Measurements from ENCODE around the gene FLAD1. TPM values are rescaled to one million over a fixed set of nuclear protein-coding genes. Genes with fewer than 3 reads are reported as not detected.

FLAD1 gene
- total RNA-seq, 4 donors from 2014 or later, result 26.6 to 36.8 (median 31.7) TPM

DNA sequence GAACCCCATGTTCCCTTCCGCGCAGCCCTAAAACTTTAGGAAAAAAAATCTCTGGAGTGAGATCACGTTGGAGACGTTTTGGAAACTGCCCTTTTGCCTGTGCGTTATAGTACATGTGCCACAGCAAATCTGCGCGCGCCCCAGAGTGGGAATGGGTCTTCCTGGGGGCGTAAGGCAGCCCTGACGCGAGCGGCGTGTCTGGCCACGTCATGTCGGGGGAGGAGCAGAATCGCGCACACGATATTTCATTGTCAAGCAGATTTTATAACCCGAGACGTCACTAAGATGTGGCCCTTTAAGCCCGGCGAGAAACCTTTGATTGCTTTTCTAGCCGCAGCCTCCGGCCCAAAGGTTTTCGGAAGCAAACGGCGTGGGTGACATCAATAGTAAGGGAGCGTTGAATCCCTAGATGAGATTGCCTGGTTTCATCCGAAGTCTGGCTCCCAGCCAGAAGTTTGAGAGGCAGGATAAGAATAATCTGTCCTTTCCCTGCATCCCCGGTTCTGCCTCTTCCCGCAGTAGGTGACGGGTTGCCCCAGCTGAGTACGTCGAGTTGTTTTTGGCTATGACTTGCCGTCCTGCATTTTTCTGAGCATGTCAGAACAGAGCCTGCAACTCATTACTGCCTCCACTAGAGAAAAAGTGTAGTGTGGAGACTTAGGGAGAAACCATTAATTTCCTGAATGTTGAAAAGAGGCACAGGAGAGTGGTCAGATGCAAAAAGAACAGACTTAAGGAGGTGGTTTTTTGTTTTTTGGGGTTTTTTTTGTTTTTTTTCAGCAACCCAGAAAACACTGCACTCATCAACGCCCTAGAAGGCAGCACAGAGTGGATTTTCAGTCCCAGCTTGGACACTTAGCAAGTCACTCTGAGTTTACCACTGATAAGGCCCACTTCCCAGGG, 45.8 kb upstream of the FLAD1 start:
- Histone ChIP-seq H3K9me3 (no peaks in the 10 kb centered on the region), H3K27me3 (no peaks in the 10 kb centered on the region), H3K4me3 (peak overlapping the region; percentile 65 to 97 (median 83)), H3K4me1 (peaks cover 11 to 15% of the 10 kb centered on the region in 2 donors), H3K36me3 (no peaks in the 10 kb centered on the region), H3K27ac (peak overlapping the region; percentile 93 to 99 (median 98))
- peak; percentile 59 to 61 for TF ChIP-seq POLR2A (IDR thresholded peaks at IDR 0.05)
- TF ChIP-seq, protein P1, sequence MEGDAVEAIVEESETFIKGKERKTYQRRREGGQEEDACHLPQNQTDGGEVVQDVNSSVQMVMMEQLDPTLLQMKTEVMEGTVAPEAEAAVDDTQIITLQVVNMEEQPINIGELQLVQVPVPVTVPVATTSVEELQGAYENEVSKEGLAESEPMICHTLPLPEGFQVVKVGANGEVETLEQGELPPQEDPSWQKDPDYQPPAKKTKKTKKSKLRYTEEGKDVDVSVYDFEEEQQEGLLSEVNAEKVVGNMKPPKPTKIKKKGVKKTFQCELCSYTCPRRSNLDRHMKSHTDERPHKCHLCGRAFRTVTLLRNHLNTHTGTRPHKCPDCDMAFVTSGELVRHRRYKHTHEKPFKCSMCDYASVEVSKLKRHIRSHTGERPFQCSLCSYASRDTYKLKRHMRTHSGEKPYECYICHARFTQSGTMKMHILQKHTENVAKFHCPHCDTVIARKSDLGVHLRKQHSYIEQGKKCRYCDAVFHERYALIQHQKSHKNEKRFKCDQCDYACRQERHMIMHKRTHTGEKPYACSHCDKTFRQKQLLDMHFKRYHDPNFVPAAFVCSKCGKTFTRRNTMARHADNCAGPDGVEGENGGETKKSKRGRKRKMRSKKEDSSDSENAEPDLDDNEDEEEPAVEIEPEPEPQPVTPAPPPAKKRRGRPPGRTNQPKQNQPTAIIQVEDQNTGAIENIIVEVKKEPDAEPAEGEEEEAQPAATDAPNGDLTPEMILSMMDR (IDR thresholded peaks at IDR 0.05 in 4 of 5, conservative IDR thresholded peaks at IDR 0.05 in 1 of 5), result peak in 3 of 5 experiments; percentile 14 to 43 (median 31)
- intact Hi-C loops (cut with DNase I; ENCODE audit: low total_unique reads), result loop anchor here (1.0 to 2.0 kb wide), 4 partner anchors 19 to 379 kb away; partner anchors contain the start of genes KCNN3, PBXIP1 and UBE2Q1
- in situ Hi-C loops (cut with MboI; ENCODE audit: low sequenced_read_pairs in 4 of 4), result no loop called here
- ATAC-seq (peak; percentile 84 to 88), DNase-seq (peak; percentile 79 to 88)

DNA sequence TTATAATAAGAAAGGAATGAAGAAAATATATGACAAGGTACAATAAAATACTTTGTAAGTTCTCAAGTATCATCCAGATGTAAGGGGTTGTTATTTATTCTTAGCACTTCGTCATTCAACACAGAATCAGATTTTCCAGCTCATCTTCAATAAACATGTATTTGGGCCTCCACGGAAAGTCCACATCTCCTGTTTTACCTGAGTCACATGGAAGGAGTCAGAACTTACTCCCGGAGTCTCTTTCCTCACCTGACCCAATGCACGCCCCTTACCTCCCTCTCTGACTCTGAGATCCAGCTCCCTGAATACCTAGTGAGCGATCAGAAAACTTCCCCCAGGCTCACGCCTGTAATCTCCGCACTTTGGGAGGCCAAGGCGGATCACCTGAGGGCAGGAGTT, 45.2 kb upstream of the FLAD1 start:
- H3K4me1 ChIP-seq, result peaks cover 11 to 15% of the 10 kb centered on the region in 2 donors

DNA sequence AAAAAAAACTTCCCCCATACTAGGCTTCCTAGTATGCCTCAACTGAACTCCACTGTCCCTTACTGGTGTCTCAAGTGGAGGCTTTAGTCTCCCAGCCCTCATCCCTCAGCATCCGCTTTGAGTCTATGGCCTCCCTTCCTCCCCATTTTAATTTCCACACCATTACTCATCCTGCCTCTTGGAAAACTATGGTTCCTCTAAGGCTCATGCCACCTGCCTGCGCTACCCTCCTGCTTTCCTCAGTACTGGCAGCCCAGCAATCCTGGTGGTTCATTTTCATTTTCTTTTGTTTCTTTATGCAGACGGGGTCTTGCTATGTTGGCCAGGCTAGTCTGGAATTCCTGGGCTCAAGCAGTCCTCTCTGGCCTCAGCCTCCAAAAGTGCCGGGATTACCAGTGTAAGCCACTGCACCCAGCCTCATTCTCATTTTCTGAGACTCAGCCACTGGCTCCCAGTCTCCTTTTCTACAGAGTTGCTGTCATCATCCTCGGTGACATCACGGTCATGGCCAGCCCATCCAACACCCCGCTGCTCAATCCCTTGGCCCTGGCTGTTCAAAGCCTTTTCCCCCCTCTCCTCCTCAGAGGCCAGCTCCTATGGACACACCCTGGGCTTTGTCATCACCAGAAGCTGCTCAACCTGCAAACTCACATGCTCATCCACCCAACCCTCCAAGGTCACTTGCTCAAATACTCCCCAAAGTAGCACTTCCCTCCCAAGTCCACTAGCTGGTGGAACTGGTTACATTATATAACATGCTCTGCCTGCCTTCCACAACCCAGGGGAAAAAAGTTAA, 44.3 kb upstream of the FLAD1 start:
- no peak for DNase-seq
- Histone ChIP-seq H3K4me3 (no peak overlapping the region), H3K4me1 (peaks cover 11 to 17% of the 10 kb centered on the region in 2 donors), H3K27ac (peak overlapping the region; percentile 93 to 99 (median 98)), H3K27me3 (no peaks in the 10 kb centered on the region), H3K36me3 (no peaks in the 10 kb centered on the region), H3K9me3 (no peaks in the 10 kb centered on the region)
- intact Hi-C loops (cut with DNase I; ENCODE audit: low total_unique reads) (no loop called here), in situ Hi-C loops (cut with MboI; ENCODE audit: low sequenced_read_pairs in 4 of 4) (no loop called here)
- no peak for TF ChIP-seq POLR2A (IDR thresholded peaks at IDR 0.05)
- TF ChIP-seq, protein P1 (IDR thresholded peaks at IDR 0.05 in 4 of 5, conservative IDR thresholded peaks at IDR 0.05 in 1 of 5), result no peak
- no peak for ATAC-seq

More for the DNA sequence above, 45.2 kb upstream of the FLAD1 start:
- peak overlapping the region; percentile 93 to 99 (median 98) for H3K27ac ChIP-seq
- intact Hi-C loops (cut with DNase I; ENCODE audit: low total_unique reads) (loop anchor here (1.0 to 2.0 kb wide), 4 partner anchors 18 to 379 kb away; partner anchors contain the start of genes KCNN3, PBXIP1 and UBE2Q1), in situ Hi-C loops (cut with MboI; ENCODE audit: low sequenced_read_pairs in 4 of 4) (no loop called here)
- DNase-seq, result no peak
- ATAC-seq, result no peak
- no peaks in the 10 kb centered on the region for H3K9me3 ChIP-seq
- no peak for TF ChIP-seq POLR2A (IDR thresholded peaks at IDR 0.05)
- TF ChIP-seq, protein P1 (IDR thresholded peaks at IDR 0.05 in 4 of 5, conservative IDR thresholded peaks at IDR 0.05 in 1 of 5), result no peak
- H3K4me3 ChIP-seq, result peak overlapping the region in 2 of 4 donors; percentile 88 to 97
- H3K36me3 ChIP-seq, result no peaks in the 10 kb centered on the region
- no peaks in the 10 kb centered on the region for H3K27me3 ChIP-seq

DNA sequence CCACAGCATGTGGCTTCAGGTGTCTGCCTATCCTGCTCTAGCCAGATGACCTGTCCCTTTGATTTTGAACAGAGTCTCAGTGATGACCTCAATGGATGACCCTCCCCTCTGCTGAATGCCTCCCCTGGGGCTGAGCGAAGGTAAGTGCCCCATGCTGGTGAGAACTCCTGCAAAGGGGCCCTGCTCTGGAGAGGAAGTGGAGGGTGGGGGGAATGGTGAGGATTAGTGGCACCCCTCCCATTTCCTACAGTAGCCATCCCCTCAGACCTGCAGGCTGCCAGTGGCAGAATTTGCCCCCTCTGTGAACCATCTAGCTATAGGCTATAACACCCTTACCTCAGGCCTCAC, 43.0 kb upstream of the FLAD1 start:
- H3K27ac ChIP-seq, result no peak overlapping the region
- H3K27me3 ChIP-seq, result no peaks in the 10 kb centered on the region
- no peaks in the 10 kb centered on the region for H3K9me3 ChIP-seq
- DNase-seq (no peak), ATAC-seq (no peak)
- TF ChIP-seq, protein P1 (IDR thresholded peaks at IDR 0.05 in 4 of 5, conservative IDR thresholded peaks at IDR 0.05 in 1 of 5), result no peak
- TF ChIP-seq POLR2A (IDR thresholded peaks at IDR 0.05), result no peak
- no peak overlapping the region for H3K4me3 ChIP-seq
- peaks cover 0 to 5% of the 10 kb centered on the region in 2 donors for H3K36me3 ChIP-seq
- in situ Hi-C loops (cut with MboI; ENCODE audit: low sequenced_read_pairs in 4 of 4), result no loop called here
- intact Hi-C loops (cut with DNase I; ENCODE audit: low total_unique reads), result no loop called here
- peaks cover 17 to 20% of the 10 kb centered on the region in 2 donors for H3K4me1 ChIP-seq

Measured in gastrocnemius medialis (tissue), 4 donors.